OCI-LY1 (cell line): ENCODE results near the gene PLXNA1.

ENCODE experiments used
- H2AFZ ChIP-seq: fragments of 200-600 bp; sonication (generic), shearing (Covaris generic); 2 replicates; pipeline ENCODE4 v1.6.0; 2014; ENCODE audit warnings: antibody characterized with exemption, mild to moderate bottlenecking, low read length
- H3F3A ChIP-seq: fragments of 200-600 bp; sonication (generic), shearing (Covaris generic); 2 replicates; pipeline ENCODE4 v1.6.0; 2014; ENCODE audit warnings: mild to moderate bottlenecking, antibody characterized with exemption, low read length, moderate library complexity; ENCODE audit not compliant: insufficient read depth
- H3K27ac ChIP-seq: fragments of 200-600 bp; sonication (generic); 2 replicates; pipeline ENCODE4 v1.5.1; 2014; ENCODE audit warnings: low read length, mixed run types, mild to moderate bottlenecking, low read depth; ENCODE audit not compliant: poor library complexity, severe bottlenecking
- H3K27me3 ChIP-seq: fragments of 200-600 bp; sonication (generic); 2 replicates; pipeline ENCODE4 v1.6.0; 2014; ENCODE audit warnings: antibody characterized with exemption, mild to moderate bottlenecking, low read length, moderate library complexity; ENCODE audit not compliant: insufficient read depth
- H3K36me3 ChIP-seq: fragments of 200-600 bp; sonication (generic); 2 replicates; pipeline ENCODE4 v1.6.1; 2014; ENCODE audit warnings: mild to moderate bottlenecking, antibody characterized with exemption, low read length, moderate library complexity, mixed read lengths; ENCODE audit not compliant: insufficient read depth
- H3K4me1 ChIP-seq: fragments of 200-600 bp; sonication (generic); 2 replicates; pipeline ENCODE4 v1.5.1; 2014; ENCODE audit warnings: mild to moderate bottlenecking, low read length, moderate library complexity; ENCODE audit not compliant: insufficient read depth, severe bottlenecking
- H3K4me2 ChIP-seq: fragments of 200-600 bp; sonication (generic), shearing (Covaris generic); 2 replicates; pipeline ENCODE4 v1.6.1; 2014; ENCODE audit warnings: low read length
- H3K4me3 ChIP-seq: fragments of 200-600 bp; sonication (generic); 2 replicates; pipeline ENCODE4 v1.5.1; 2014; ENCODE audit warnings: low read length, low read depth, mild to moderate bottlenecking, mixed read lengths; ENCODE audit not compliant: poor library complexity, severe bottlenecking
- H3K79me2 ChIP-seq: fragments of 200-600 bp; shearing (Covaris generic); 2 replicates; pipeline ENCODE4 v1.6.1; 2016; ENCODE audit warnings: mixed run types, low read length, mixed read lengths; ENCODE audit not compliant: insufficient read depth
- H3K9ac ChIP-seq: fragments of 200-600 bp; sonication (generic), shearing (Covaris generic); 2 replicates; pipeline ENCODE4 v1.6.1; 2014; ENCODE audit warnings: mild to moderate bottlenecking, low read length, mixed read lengths
- H3K9me2 ChIP-seq: fragments of 200-600 bp; sonication (generic), shearing (Covaris generic); 2 replicates; pipeline ENCODE4 v1.6.1; 2014; ENCODE audit warnings: low read depth, mild to moderate bottlenecking, low read length, mixed read lengths
- H3K9me3 ChIP-seq: fragments of 200-600 bp; shearing (Covaris generic); 2 replicates; pipeline ENCODE4 v1.6.1; 2014; ENCODE audit warnings: low read length, mixed read lengths
- H4K20me1 ChIP-seq: fragments of 200-600 bp; sonication (generic), shearing (Covaris generic); 2 replicates; pipeline ENCODE4 v1.6.0; 2016; ENCODE audit warnings: mild to moderate bottlenecking, low read length; ENCODE audit not compliant: insufficient read depth
- CTCF ChIP-seq: fragments of 200-600 bp; sonication (generic), shearing (Covaris generic); IDR thresholded peaks from 2 replicates; pipeline ENCODE4 v1.5.1; 2017; ENCODE audit warnings: mild to moderate bottlenecking, antibody characterized with exemption, low read length, moderate library complexity, mixed read lengths
- EZH2 ChIP-seq: fragments of 200-600 bp; sonication (generic), shearing (Covaris generic); IDR thresholded peaks from 2 replicates; pipeline ENCODE4 v1.8.0; 2017; ENCODE audit warnings: borderline replicate concordance, mixed run types, mild to moderate bottlenecking, antibody characterized with exemption, low read length, moderate library complexity, mixed read lengths

The PLXNA1 gene

DNA sequence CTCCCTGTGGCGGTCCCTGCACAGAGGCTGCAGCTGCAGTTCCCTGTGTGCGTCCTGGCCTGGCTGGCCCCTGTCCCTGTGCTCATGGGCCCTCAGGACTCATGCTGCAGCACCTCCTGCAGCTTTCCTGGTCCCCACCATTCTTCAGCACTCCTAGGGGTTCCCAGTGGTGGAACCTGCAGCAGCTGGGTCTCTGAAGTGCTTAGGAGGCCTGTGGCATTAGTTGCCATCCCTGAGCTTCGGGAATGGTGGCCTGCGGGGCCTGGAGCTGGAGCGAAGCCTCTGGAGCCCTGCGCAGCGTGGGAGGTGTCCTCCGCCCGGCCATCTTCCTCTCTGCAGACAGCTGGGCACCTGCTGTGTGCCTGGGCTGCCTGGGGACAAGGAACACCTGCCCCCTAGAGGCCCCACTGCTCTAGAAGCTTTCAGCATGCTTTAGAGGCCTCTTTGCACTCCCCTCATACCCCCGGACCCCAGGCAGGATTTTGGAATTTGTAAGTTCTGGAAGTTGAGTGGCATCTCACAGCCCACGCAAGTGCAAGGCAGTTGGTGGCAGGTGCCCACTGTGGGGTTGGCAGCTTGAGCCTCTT is 13.1 kb downstream of the PLXNA1 start:
- peak; percentile 11; the same call in 1 of the 2 replicates for TF ChIP-seq CTCF
- TF ChIP-seq EZH2, result no peak
- H3K79me2 ChIP-seq, result no peaks in the 10 kb centered on the region

DNA sequence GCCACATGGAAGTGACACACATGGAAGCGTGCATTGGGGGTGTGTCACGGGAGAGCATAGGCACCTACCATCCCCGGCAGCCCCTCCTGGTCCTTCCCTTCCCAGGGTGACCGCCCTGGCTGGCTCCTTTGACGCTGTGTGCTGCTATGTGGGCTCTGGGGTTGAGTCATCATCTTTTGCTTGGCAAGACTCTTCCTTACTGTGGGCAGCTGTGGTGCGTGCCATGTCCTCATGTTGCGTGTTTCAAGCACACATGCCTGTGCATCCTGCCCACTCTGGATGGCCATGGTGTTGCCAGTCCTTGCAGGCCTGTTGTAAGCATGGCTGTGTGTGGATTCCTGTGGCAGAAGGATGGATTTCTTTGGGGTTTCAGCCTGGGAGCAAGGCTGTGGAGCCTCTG is 14.0 kb downstream of the PLXNA1 start:
- H3K36me3 ChIP-seq, result no peaks in the 10 kb centered on the region

More for the DNA sequence above, 13.1 kb downstream of the PLXNA1 start:
- Histone ChIP-seq H3K36me3 (no peaks in the 10 kb centered on the region), H3K9me3 (no peaks in the 10 kb centered on the region), H3K27ac (no peak overlapping the region), H3K4me1 (no peaks in the 10 kb centered on the region), H3K4me3 (no peak overlapping the region), H4K20me1 (no peaks in the 10 kb centered on the region), H3K9me2 (no peaks in the 10 kb centered on the region), H3K9ac (no peak overlapping the region), H3K4me2 (no peak overlapping the region), H3F3A (no peaks in the 10 kb centered on the region), H3K27me3 (no peaks in the 10 kb centered on the region), H2AFZ (no peak overlapping the region)

DNA sequence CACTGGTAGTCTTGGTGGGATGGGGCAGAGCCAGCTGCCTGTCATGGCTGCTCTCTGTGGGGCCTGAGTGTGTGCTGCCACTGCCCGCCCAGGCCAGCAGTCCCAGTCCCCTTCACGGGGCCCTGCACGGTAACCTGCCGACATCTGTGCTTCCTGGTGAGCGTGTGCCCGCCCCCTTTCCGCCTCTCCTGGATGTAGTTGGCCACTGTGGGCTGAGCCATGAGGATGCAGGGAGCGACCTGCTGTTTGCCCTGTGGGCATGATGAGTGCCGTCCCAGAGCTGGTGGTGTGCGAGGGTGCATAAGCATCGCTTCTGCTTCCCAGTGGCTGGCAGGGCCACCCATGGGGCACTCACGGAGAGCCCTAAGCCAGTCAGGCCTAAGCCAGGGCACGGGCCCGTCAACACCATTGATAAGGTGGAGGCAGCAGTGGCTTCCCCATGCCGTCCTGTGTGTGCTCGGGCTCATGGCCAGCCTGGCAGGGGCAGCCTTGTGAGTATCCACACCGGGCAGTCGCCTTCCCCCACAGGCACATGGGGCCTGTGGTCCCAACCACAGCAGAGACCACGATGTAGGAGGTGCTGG is 14.6 kb downstream of the PLXNA1 start:
- Histone ChIP-seq H3K27ac (no peak overlapping the region), H4K20me1 (no peaks in the 10 kb centered on the region), H3K36me3 (no peaks in the 10 kb centered on the region)

More for the DNA sequence above, 14.0 kb downstream of the PLXNA1 start:
- H3K9me3 ChIP-seq, result no peaks in the 10 kb centered on the region
- no peak overlapping the region for H3K4me3 ChIP-seq
- no peak overlapping the region for H3K4me2 ChIP-seq
- no peak overlapping the region for H3K9ac ChIP-seq
- no peaks in the 10 kb centered on the region for H4K20me1 ChIP-seq
- no peaks in the 10 kb centered on the region for H3K4me1 ChIP-seq
- no peaks in the 10 kb centered on the region for H3K9me2 ChIP-seq
- TF ChIP-seq EZH2, result no peak
- no peak for TF ChIP-seq CTCF
- no peaks in the 10 kb centered on the region for H3K27me3 ChIP-seq
- H3K27ac ChIP-seq, result no peak overlapping the region
- H3F3A ChIP-seq, result no peaks in the 10 kb centered on the region
- H3K79me2 ChIP-seq, result no peaks in the 10 kb centered on the region
- no peak overlapping the region for H2AFZ ChIP-seq

More for the DNA sequence above, 14.6 kb downstream of the PLXNA1 start:
- Histone ChIP-seq H3K4me1 (no peaks in the 10 kb centered on the region), H3K79me2 (no peaks in the 10 kb centered on the region), H3K9me2 (no peaks in the 10 kb centered on the region), H3K4me3 (no peak overlapping the region), H3K9ac (no peak overlapping the region), H3F3A (no peaks in the 10 kb centered on the region), H3K27me3 (no peaks in the 10 kb centered on the region), H2AFZ (no peak overlapping the region), H3K9me3 (no peaks in the 10 kb centered on the region), H3K4me2 (no peak overlapping the region)
- TF ChIP-seq EZH2 (no peak), CTCF (no peak)
